H1 (cell line): ENCODE measurements around the gene EMX1. TPM values are rescaled to one million over a fixed set of nuclear protein-coding genes. Genes with fewer than 3 reads are reported as not detected.

Source experiments
- CTCF ChIA-PET: fragments of 300-600 bp; sonication (Branson Sonifier 250); formaldehyde crosslinking; loops from one replicate; lab custom pipeline; 2021; ENCODE audit not compliant: partially characterized antibody; lab: Charles Lee
- POLR2A ChIA-PET: fragments of 300-600 bp; sonication (Branson Sonifier 250); formaldehyde crosslinking; loops from one replicate; lab custom pipeline; 2021; ENCODE audit warnings: inconsistent platforms; ENCODE audit not compliant: partially characterized antibody; lab: Charles Lee
- DNase-seq, 2 experiments: peaks; one replicate each; pipeline versions ENCODE4 v3.0.0 to v3.0.0-alpha.2; 2010 to 2022; ENCODE audit warnings: low spot score in 2 of 2, low read depth in 1 of 2, mixed read lengths in 1 of 2
- FAIRE-seq: peaks from 2 replicates; lab custom pipeline; 2011; peaks lifted over from hg19 to GRCh38; lab: Jason Lieb, UNC
- H2AFZ ChIP-seq: 2 replicates; pipeline ENCODE4 v1.8.1; 2012; ENCODE audit warnings: low read length, inconsistent platforms
- H2AK5ac ChIP-seq: 2 replicates; pipeline ENCODE4 v1.6.1; 2013; ENCODE audit warnings: low read depth, low read length
- H2BK120ac ChIP-seq: replicated peaks from 2 replicates; pipeline ENCODE3; 2013; ENCODE audit warnings: low read depth, low read length, inconsistent platforms
- H2BK12ac ChIP-seq: 2 replicates; pipeline ENCODE4 v1.6.1; 2013; ENCODE audit warnings: low read depth, low read length
- H2BK15ac ChIP-seq: 2 replicates; pipeline ENCODE4 v1.6.1; 2013; ENCODE audit warnings: low read length
- H2BK20ac ChIP-seq: 2 replicates; pipeline ENCODE4 v1.6.1; 2013; ENCODE audit warnings: low read length
- H2BK5ac ChIP-seq: 2 replicates; pipeline ENCODE4 v1.6.1; 2013; ENCODE audit warnings: low read depth, low read length
- H3K14ac ChIP-seq: 2 replicates; pipeline ENCODE4 v1.6.1; 2013; ENCODE audit warnings: inconsistent platforms; ENCODE audit not compliant: insufficient read length
- H3K18ac ChIP-seq: 2 replicates; pipeline ENCODE4 v1.6.1; 2013; ENCODE audit warnings: low read length; ENCODE audit errors: extremely low read depth
- H3K23ac ChIP-seq: 2 replicates; pipeline ENCODE4 v1.6.1; 2013; ENCODE audit warnings: inconsistent platforms; ENCODE audit not compliant: insufficient read length
- H3K23me2 ChIP-seq: 2 replicates; pipeline ENCODE4 v1.6.1; 2013; ENCODE audit warnings: low read depth, low read length
- H3K27ac ChIP-seq: 2 replicates; pipeline ENCODE4 v1.6.1; 2011; ENCODE audit warnings: low read depth, low read length, inconsistent platforms
- H3K27me3 ChIP-seq, 4 experiments: replicated peaks in 1 of 4; 1 replicate in 1 of 4; 2 replicates in 3 of 4; pipeline versions ENCODE4 v1.6.1 to v1.8.1; 2011 to 2013; ENCODE audit warnings: low read length in 3 of 4, mild to moderate bottlenecking in 3 of 4, inconsistent platforms in 2 of 4, mixed read lengths in 2 of 4, moderate library complexity in 1 of 4; ENCODE audit not compliant: control insufficient read depth in 3 of 4, insufficient read depth in 3 of 4; ENCODE audit errors: extremely low read depth in 1 of 4
- H3K36me3 ChIP-seq, 4 experiments: 2 replicates each; pipeline versions ENCODE4 v1.6.1 to v1.8.1; 2011 to 2013; ENCODE audit warnings: mild to moderate bottlenecking in 4 of 4, low read length in 3 of 4, moderate library complexity in 2 of 4, control low read depth in 1 of 4, inconsistent platforms in 1 of 4; ENCODE audit not compliant: insufficient read depth in 4 of 4, control insufficient read depth in 2 of 4
- H3K4ac ChIP-seq: replicated peaks from 2 replicates; pipeline ENCODE3; 2013; ENCODE audit warnings: low read length, low read depth, mixed read lengths, inconsistent platforms; ENCODE audit not compliant: insufficient read length
- H3K4me1 ChIP-seq, 4 experiments: replicated peaks in 1 of 4; 1 replicate in 1 of 4; 2 replicates in 3 of 4; pipeline versions ENCODE4 v1.6.1 to v1.8.1; 2011 to 2013; ENCODE audit warnings: low read length in 3 of 4, inconsistent platforms in 2 of 4, mixed read lengths in 1 of 4; ENCODE audit not compliant: insufficient read depth in 4 of 4, control insufficient read depth in 3 of 4
- H3K4me2 ChIP-seq, 2 experiments: 2 replicates each; pipeline versions ENCODE4 v1.6.1 to v1.8.1; 2011 to 2013; ENCODE audit warnings: low read depth in 2 of 2, low read length in 2 of 2, control low read depth in 1 of 2, inconsistent platforms in 1 of 2, mild to moderate bottlenecking in 1 of 2; ENCODE audit not compliant: insufficient read depth in 1 of 2
- H3K4me3 ChIP-seq, 4 experiments: fragments of 200-600, 300-600 bp in 1 of 4; sonication (generic), shearing (Covaris generic), sonication (Bioruptor Twin) in 1 of 4; 2 replicates each; pipeline versions ENCODE4 v1.5.1 to v1.8.1; 2011 to 2016; ENCODE audit warnings: low read length in 4 of 4, low read depth in 3 of 4, control low read depth in 2 of 4, inconsistent platforms in 2 of 4, mild to moderate bottlenecking in 2 of 4, mixed read lengths in 1 of 4, moderate library complexity in 1 of 4; ENCODE audit not compliant: insufficient read depth in 2 of 4; ENCODE audit errors: extremely low read depth in 1 of 4
- H3K56ac ChIP-seq: replicated peaks from 2 replicates; pipeline ENCODE3; 2013; ENCODE audit warnings: low read depth, mild to moderate bottlenecking, mixed read lengths, low read length, inconsistent platforms; ENCODE audit not compliant: insufficient read length
- H3K79me1 ChIP-seq: 2 replicates; pipeline ENCODE4 v1.6.1; 2013; ENCODE audit warnings: low read depth, low read length, control low read depth
- H3K79me2 ChIP-seq, 2 experiments: 2 replicates each; pipeline versions ENCODE4 v1.6.1 to v1.8.1; 2012 to 2013; ENCODE audit warnings: low read length in 2 of 2, mild to moderate bottlenecking in 2 of 2, inconsistent platforms in 1 of 2; ENCODE audit not compliant: insufficient read depth in 2 of 2, control insufficient read depth in 1 of 2
- H3K9ac ChIP-seq, 4 experiments: replicated peaks in 1 of 4; 1 replicate in 1 of 4; 2 replicates in 3 of 4; pipeline versions ENCODE4 v1.6.1 to v1.8.1; 2011 to 2013; ENCODE audit warnings: low read depth in 3 of 4, low read length in 3 of 4, control low read depth in 2 of 4, mild to moderate bottlenecking in 2 of 4, moderate library complexity in 2 of 4, inconsistent platforms in 1 of 4; ENCODE audit errors: extremely low read depth in 1 of 4
- H3K9me3 ChIP-seq, 2 experiments: 2 replicates each; pipeline versions ENCODE4 v1.6.1 to v1.8.1; 2012 to 2013; ENCODE audit warnings: mild to moderate bottlenecking in 2 of 2, moderate library complexity in 2 of 2, control low read depth in 1 of 2, inconsistent platforms in 1 of 2, low read depth in 1 of 2, low read length in 1 of 2, mixed read lengths in 1 of 2; ENCODE audit not compliant: insufficient read depth in 2 of 2
- H4K20me1 ChIP-seq, 2 experiments: replicated peaks in 1 of 2; 2 replicates each; pipeline versions ENCODE3 to v1.8.1; 2011 to 2013; ENCODE audit warnings: inconsistent platforms in 2 of 2, low read length in 2 of 2, mild to moderate bottlenecking in 1 of 2; ENCODE audit not compliant: insufficient read depth in 2 of 2, control insufficient read depth in 1 of 2
- H4K5ac ChIP-seq: 2 replicates; pipeline ENCODE4 v1.6.1; 2013; ENCODE audit warnings: low read length, low read depth, mixed read lengths, inconsistent platforms; ENCODE audit not compliant: insufficient read length
- H4K8ac ChIP-seq: 2 replicates; pipeline ENCODE4 v1.8.0; 2013; ENCODE audit warnings: mild to moderate bottlenecking, moderate library complexity, low read length, inconsistent platforms; ENCODE audit not compliant: insufficient read depth; ENCODE audit errors: extremely low read depth
- H4K91ac ChIP-seq: replicated peaks from 2 replicates; pipeline ENCODE3; 2013; ENCODE audit warnings: low read length, mixed read lengths, inconsistent platforms; ENCODE audit not compliant: insufficient read length
- CEBPB ChIP-seq: IDR thresholded peaks from 2 replicates; pipeline ENCODE4 v1.6.1; 2012; ENCODE audit warnings: low read depth, low read length
- CREB1 ChIP-seq: IDR thresholded peaks from 2 replicates; pipeline ENCODE4 v1.6.1; 2012; ENCODE audit warnings: inconsistent platforms
- RAD21 ChIP-seq, 2 experiments: IDR thresholded peaks in 1 of 2; conservative IDR thresholded peaks in 1 of 2; 2 replicates each; pipeline ENCODE4 v1.6.1; 2011; ENCODE audit warnings: low read depth in 2 of 2, low read length in 2 of 2, improper control_type of control experiment in 1 of 2, inconsistent platforms in 1 of 2, mild to moderate bottlenecking in 1 of 2, moderate library complexity in 1 of 2
- RFX5 ChIP-seq: IDR thresholded peaks from 2 replicates; pipeline ENCODE4 v1.6.1; 2011; ENCODE audit warnings: low read depth, low read length, improper control_type of control experiment, borderline replicate concordance
- SIN3A ChIP-seq, 2 experiments: IDR thresholded peaks in 1 of 2; conservative IDR thresholded peaks in 1 of 2; 2 replicates each; pipeline ENCODE4 v1.6.1; 2011 to 2012; ENCODE audit warnings: low read length in 2 of 2, improper control_type of control experiment in 1 of 2, low read depth in 1 of 2, mild to moderate bottlenecking in 1 of 2
- SUZ12 ChIP-seq: fragments of 200-600 bp; sonication (generic); IDR thresholded peaks from 2 replicates; pipeline ENCODE4 v1.6.1; 2012; ENCODE audit warnings: mild to moderate bottlenecking, inconsistent platforms, low read length, moderate library complexity, mixed read lengths
- WGBS, 2 experiments: shearing (Covaris generic) in 1 of 2; methylation state at CpG; one replicate each; pipeline versions ENCODE4 v1.1.6 to v1.1.7; 2013 to 2015; ENCODE audit warnings: low lambda C conversion rate in 2 of 2, mixed read lengths in 2 of 2, inconsistent platforms in 1 of 2, low coverage in 1 of 2, missing lambda C conversion rate in 1 of 2; ENCODE audit not compliant: insufficient replicate concordance in 2 of 2, insufficient coverage in 1 of 2, insufficient read length in 1 of 2; ENCODE audit errors: extremely low coverage in 1 of 2, missing lambda C conversion rate in 1 of 2; 5-methylcytosine and 5-hydroxymethylcytosine counted together
- polyA plus RNA-seq, 7 experiments: library from polyadenylated mRNA; depleted of rRNA in 3 of 7; stranded (reverse) in 5 of 7; unstranded in 2 of 7; fragments of >200 nt in 5 of 7; fragments of 200-250 nt in 2 of 7; gene quantifications; 1 replicate in 5 of 7; 2 replicates in 1 of 7; 4 replicates in 1 of 7; pipeline versions ENCODE4 v1.2.1 to v1.2.3, GENCODE V29; 2011 to 2013; ENCODE audit warnings: missing spikeins in 2 of 7, mixed read lengths in 2 of 7
- total RNA-seq: library from RNA; stranded (reverse); fragmentation: NEBNext Ultra II Directional; extraction: Animal tissue kit (Norgen Biotek cat#: 25700); gene quantifications from 2 replicates; pipeline ENCODE4 v1.2.1, GENCODE V29; 2021
- TF ChIP-seq, protein P1 (sequence below), 3 experiments: IDR thresholded peaks; 1 replicate in 2 of 3; 2 replicates in 1 of 3; pipeline versions ENCODE4 v1.5.1 to v1.6.1; 2011; ENCODE audit warnings: low read length in 3 of 3, mild to moderate bottlenecking in 3 of 3, inconsistent platforms in 2 of 3, low read depth in 1 of 3, moderate library complexity in 1 of 3; ENCODE audit not compliant: insufficient read depth in 1 of 3; ENCODE audit errors: control extremely low read depth in 1 of 3

The EMX1 gene
- total and polyA plus RNA-seq, 2 of the 8 experiments (the other 6 are each of a cell fraction or from before 2014, with no cell fraction given) = 2.4 to 4.9 TPM

- 0 out of 2 replicates have a peak overlapping the region, but pooled peaks have one; percentile 0 for H2BK15ac ChIP-seq
- H3K23ac ChIP-seq = no peak overlapping the region
- peaks cover 2 to 3% of the 10 kb centered on the region in 2 experiments for H4K20me1 ChIP-seq
- peaks cover 24% of the 10 kb centered on the region; the same call in 1 of the 2 replicates for H3K23me2 ChIP-seq
- H3K18ac ChIP-seq = no peak overlapping the region
- no peak overlapping the region for H3K4me3 ChIP-seq
- 0 out of 2 replicates have a peak overlapping the region, but pooled peaks have one; percentile 84 for H2BK12ac ChIP-seq
- no peak overlapping the region for H3K56ac ChIP-seq
- H3K9me3 ChIP-seq = no peaks in the 10 kb centered on the region
- no peak overlapping the region for H3K9ac ChIP-seq
- 35% methylated on average over 7 of the region's 7 CpGs; no CpG with 5 or more reads in 1 of the 2 experiments for WGBS, 2 experiments
- no peak overlapping the region for H3K14ac ChIP-seq
- H4K91ac ChIP-seq = no peak overlapping the region
- H4K5ac ChIP-seq = no peak overlapping the region
- no peaks in the 10 kb centered on the region for H3K79me2 ChIP-seq
- H2BK5ac ChIP-seq = no peak overlapping the region
- DNase-seq (no peak), FAIRE-seq (peak; percentile 84)
- no peak overlapping the region for H3K4ac ChIP-seq
- no peak overlapping the region for H3K27ac ChIP-seq
- no peak overlapping the region for H2BK120ac ChIP-seq
- peaks cover 62 to 88% (median 76%) of the 10 kb centered on the region in 4 experiments for H3K27me3 ChIP-seq
- TF ChIP-seq, protein P1, sequence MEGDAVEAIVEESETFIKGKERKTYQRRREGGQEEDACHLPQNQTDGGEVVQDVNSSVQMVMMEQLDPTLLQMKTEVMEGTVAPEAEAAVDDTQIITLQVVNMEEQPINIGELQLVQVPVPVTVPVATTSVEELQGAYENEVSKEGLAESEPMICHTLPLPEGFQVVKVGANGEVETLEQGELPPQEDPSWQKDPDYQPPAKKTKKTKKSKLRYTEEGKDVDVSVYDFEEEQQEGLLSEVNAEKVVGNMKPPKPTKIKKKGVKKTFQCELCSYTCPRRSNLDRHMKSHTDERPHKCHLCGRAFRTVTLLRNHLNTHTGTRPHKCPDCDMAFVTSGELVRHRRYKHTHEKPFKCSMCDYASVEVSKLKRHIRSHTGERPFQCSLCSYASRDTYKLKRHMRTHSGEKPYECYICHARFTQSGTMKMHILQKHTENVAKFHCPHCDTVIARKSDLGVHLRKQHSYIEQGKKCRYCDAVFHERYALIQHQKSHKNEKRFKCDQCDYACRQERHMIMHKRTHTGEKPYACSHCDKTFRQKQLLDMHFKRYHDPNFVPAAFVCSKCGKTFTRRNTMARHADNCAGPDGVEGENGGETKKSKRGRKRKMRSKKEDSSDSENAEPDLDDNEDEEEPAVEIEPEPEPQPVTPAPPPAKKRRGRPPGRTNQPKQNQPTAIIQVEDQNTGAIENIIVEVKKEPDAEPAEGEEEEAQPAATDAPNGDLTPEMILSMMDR (IDR thresholded peaks at IDR 0.05; ENCODE audit: control extremely low read depth in 1 of 3, insufficient read depth in 1 of 3, low read depth in 1 of 3, low read length in 3 of 3) = peak in 2 of 3 experiments; percentile 17 to 37; a peak in 2 of 4 replicates
- TF ChIP-seq RAD21 (IDR thresholded peaks at IDR 0.05 in 1 of 2, conservative IDR thresholded peaks at IDR 0.05 in 1 of 2; ENCODE audit: low read depth in 2 of 2, low read length in 2 of 2) = peak; percentile 16 to 22; a peak in 2 of 4 replicates
- TF ChIP-seq RFX5 = no peak
- no peak for TF ChIP-seq CEBPB
- TF ChIP-seq SIN3A (conservative IDR thresholded peaks at IDR 0.05 in 1 of 2, IDR thresholded peaks at IDR 0.05 in 1 of 2; ENCODE audit: low read depth in 1 of 2, low read length in 2 of 2) = no peak
- TF ChIP-seq CREB1 = no peak
- TF ChIP-seq SUZ12 = peak; percentile 60
- no peak overlapping the region for H2BK20ac ChIP-seq
- peaks cover 16 to 37% (median 21%) of the 10 kb centered on the region in 4 experiments for H3K4me1 ChIP-seq
- ChIA-PET CTCF (interaction anchor here (0.7 to 24.3 kb wide), 8 partner anchors 12 to 264 kb away, joined by 3 to 497 read pairs (median 4); partner anchors contain the start of gene SPR), POLR2A (interaction anchor here (1.0 to 1.9 kb wide), 2 partner anchors 10 to 17 kb away, joined by 3 to 8 read pairs; no protein-coding TSS in a partner anchor)
- no peak overlapping the region for H2AFZ ChIP-seq
- no peak overlapping the region for H4K8ac ChIP-seq
- no peaks in the 10 kb centered on the region for H3K79me1 ChIP-seq
- H3K4me2 ChIP-seq = peak overlapping the region in 1 of 2 experiments; percentile 97; a peak in 1 of 4 replicates
- H2AK5ac ChIP-seq = 0 out of 2 replicates have a peak overlapping the region, but pooled peaks have one; percentile 92
- H3K36me3 ChIP-seq = peaks cover 0 to 6% (median 0%) of the 10 kb centered on the region in 4 experiments; a peak in 1 of 8 replicates
Observed at GRCh38 chr2:72913486-72914205, 3.7 kb upstream of the EMX1 start.
